IMR-90 (cell line): ENCODE results near the gene GREB1L. TPM values are rescaled to one million over a fixed set of nuclear protein-coding genes. Genes with fewer than 3 reads are reported as not detected.

ENCODE experiments used
- ATAC-seq: fragments of 200-7000 bp; cut with Tn5 transposase; 2 replicates; pipeline ENCODE4 v1.9.1; 2020; ENCODE audit warnings: low read depth, mild to moderate bottlenecking, moderate library complexity
- BruUV-seq: library from RNA; stranded (reverse); fragments of 400-500 nt; replicated peaks from 2 replicates; lab custom pipeline; 2021; lab: Mats Ljungman, UMichigan
- CTCF ChIA-PET: fragments of 300-600 bp; formaldehyde crosslinking; extraction: SDS; loops from one replicate; lab custom pipeline; 2021; ENCODE audit warnings: antibody characterized with exemption; lab: Yijun Ruan, JAX
- POLR2A ChIA-PET: fragments of 300-600 bp; sonication (Branson Sonifier 250); formaldehyde crosslinking; loops from one replicate; lab custom pipeline; 2022; ENCODE audit warnings: antibody characterized with exemption; ENCODE audit not compliant: unreplicated experiment; lab: Charles Lee
- DNase-seq: peaks from one replicate; pipeline ENCODE4 v3.0.0; 2013
- H2AFZ ChIP-seq: replicated peaks from 2 replicates; pipeline ENCODE3; 2013; ENCODE audit warnings: low read length, mild to moderate bottlenecking; ENCODE audit not compliant: poor library complexity
- H2AK5ac ChIP-seq: 2 replicates; pipeline ENCODE4 v1.6.1; 2013; ENCODE audit warnings: low read depth, low read length, inconsistent platforms
- H2AK9ac ChIP-seq: replicated peaks from 2 replicates; pipeline ENCODE3; 2013; ENCODE audit warnings: mild to moderate bottlenecking, low read depth, low read length, moderate library complexity; ENCODE audit not compliant: poor library complexity
- H2BK120ac ChIP-seq: 2 replicates; pipeline ENCODE4 v1.6.1; 2013; ENCODE audit warnings: low read depth, low read length, inconsistent platforms
- H2BK15ac ChIP-seq: 3 replicates; pipeline ENCODE4 v1.6.1; 2013; ENCODE audit warnings: low read depth, low read length, inconsistent platforms
- H2BK20ac ChIP-seq: 2 replicates; pipeline ENCODE4 v1.6.1; 2013; ENCODE audit warnings: low read depth, mild to moderate bottlenecking, inconsistent platforms, low read length, moderate library complexity
- H2BK5ac ChIP-seq: 2 replicates; pipeline ENCODE4 v1.6.1; 2013; ENCODE audit warnings: mild to moderate bottlenecking, low read depth, low read length, inconsistent platforms; ENCODE audit not compliant: poor library complexity, severe bottlenecking
- H3K14ac ChIP-seq: replicated peaks from 2 replicates; pipeline ENCODE4 v1.6.1; 2013; ENCODE audit warnings: low read depth, low read length, inconsistent platforms
- H3K18ac ChIP-seq: 2 replicates; pipeline ENCODE4 v1.6.1; 2013; ENCODE audit warnings: low read depth, low read length, control low read depth
- H3K23ac ChIP-seq: 2 replicates; pipeline ENCODE4 v1.6.1; 2013; ENCODE audit warnings: low read depth, low read length, inconsistent platforms
- H3K27ac ChIP-seq: 2 replicates; pipeline ENCODE4 v1.5.1; 2013; ENCODE audit warnings: mild to moderate bottlenecking, control low read depth, low read length; ENCODE audit not compliant: insufficient read depth
- H3K27me3 ChIP-seq: 2 replicates; pipeline ENCODE4 v1.6.1; 2013; ENCODE audit warnings: low read length; ENCODE audit not compliant: control insufficient read depth, insufficient read depth
- H3K36me3 ChIP-seq: 2 replicates; pipeline ENCODE4 v1.6.1; 2013; ENCODE audit warnings: low read length, mixed read lengths; ENCODE audit not compliant: control insufficient read depth, insufficient read depth
- H3K4ac ChIP-seq: 2 replicates; pipeline ENCODE4 v1.6.1; 2013; ENCODE audit warnings: low read depth, low read length, inconsistent platforms
- H3K4me1 ChIP-seq: 2 replicates; pipeline ENCODE4 v1.6.1; 2013; ENCODE audit warnings: low read length, mixed read lengths; ENCODE audit not compliant: control insufficient read depth, insufficient read depth
- H3K4me2 ChIP-seq: 2 replicates; pipeline ENCODE4 v1.6.1; 2013; ENCODE audit warnings: low read depth, mild to moderate bottlenecking, control low read depth, low read length, moderate library complexity
- H3K4me3 ChIP-seq: 2 replicates; pipeline ENCODE4 v1.5.1; 2013; ENCODE audit warnings: low read depth, mild to moderate bottlenecking, control low read depth, low read length, moderate library complexity; ENCODE audit not compliant: insufficient read depth
- H3K56ac ChIP-seq: 2 replicates; pipeline ENCODE4 v1.6.1; 2013; ENCODE audit warnings: low read length, inconsistent platforms; ENCODE audit not compliant: insufficient read depth; ENCODE audit errors: extremely low read depth
- H3K79me1 ChIP-seq, 2 experiments: 2 replicates each; pipeline ENCODE4 v1.6.1; 2013; ENCODE audit warnings: low read length in 2 of 2, inconsistent platforms in 1 of 2, low read depth in 1 of 2
- H3K9ac ChIP-seq: 2 replicates; pipeline ENCODE4 v1.6.1; 2013; ENCODE audit warnings: low read depth, low read length, control low read depth
- H3K9me1 ChIP-seq: 2 replicates; pipeline ENCODE4 v1.6.1; 2013; ENCODE audit warnings: low read length, inconsistent platforms; ENCODE audit not compliant: insufficient read depth
- H3K9me3 ChIP-seq: 2 replicates; pipeline ENCODE4 v1.6.1; 2013; ENCODE audit warnings: low read length; ENCODE audit not compliant: control insufficient read depth, insufficient read depth
- H4K20me1 ChIP-seq: 2 replicates; pipeline ENCODE4 v1.6.1; 2013; ENCODE audit warnings: low read length, inconsistent platforms; ENCODE audit not compliant: insufficient read depth
- H4K5ac ChIP-seq: 2 replicates; pipeline ENCODE4 v1.6.1; 2013; ENCODE audit warnings: mild to moderate bottlenecking, low read depth, low read length, control low read depth
- H4K8ac ChIP-seq, 2 experiments: 2 replicates each; pipeline ENCODE4 v1.6.1; 2013; ENCODE audit warnings: low read depth in 2 of 2, low read length in 2 of 2, control low read depth in 1 of 2, inconsistent platforms in 1 of 2
- H4K91ac ChIP-seq: 2 replicates; pipeline ENCODE4 v1.6.1; 2013; ENCODE audit warnings: low read depth, low read length, inconsistent platforms; ENCODE audit not compliant: insufficient read depth
- CEBPB ChIP-seq: IDR thresholded peaks from 2 replicates; pipeline ENCODE4 v1.6.1; 2012; ENCODE audit warnings: low read depth, low read length, improper control_type of control experiment
- WGBS, 2 experiments: methylation state at CpG; one replicate each; pipeline versions ENCODE4 v1.1.5 to v1.1.7; 2013; ENCODE audit warnings: missing lambda C conversion rate in 2 of 2; ENCODE audit not compliant: insufficient read length in 1 of 2; ENCODE audit errors: extremely low coverage in 2 of 2; 5-methylcytosine and 5-hydroxymethylcytosine counted together
- dilution Hi-C: fragments of 300-500 bp; cut with HindIII; formaldehyde crosslinking; loops from one replicate; pipeline ENCODE4 v1.14.3; 2018; ENCODE audit warnings: low sequenced_read_pairs; ENCODE audit not compliant: unreplicated experiment
- in situ Hi-C: fragments of 300-500 bp; cut with MboI; formaldehyde crosslinking; loops from 3 replicates; pipeline ENCODE4 v1.14.3; 2019; ENCODE audit warnings: low sequenced_read_pairs, inconsistent platforms, mixed read lengths
- intact Hi-C: fragments of 100-400 bp; cut with micrococcal nuclease; formaldehyde crosslinking; loops from 2 replicates; pipeline ENCODE4 v1.10.0; 2022
- polyA plus RNA-seq, 3 experiments: library from polyadenylated mRNA; depleted of rRNA; stranded (reverse); fragments of >200 nt; gene quantifications; 2 replicates each; pipeline ENCODE4 v1.2.3, GENCODE V29; 2012; ENCODE audit warnings: low replicate concordance in 1 of 3
- total RNA-seq: library from RNA; depleted of rRNA; stranded (reverse); fragments of >200 nt; gene quantifications from 2 replicates; pipeline ENCODE4 v1.2.3, GENCODE V29; 2012
- TF ChIP-seq, protein P1 (sequence below): conservative IDR thresholded peaks from 2 replicates; pipeline ENCODE4 v1.5.1; 2012; ENCODE audit warnings: mild to moderate bottlenecking, low read depth, low read length, improper control_type of control experiment

Gene GREB1L
- total and polyA plus RNA-seq, 2 of the 4 experiments (the other 2 are of a cell fraction): under 0.01 to 0.02 TPM

DNA sequence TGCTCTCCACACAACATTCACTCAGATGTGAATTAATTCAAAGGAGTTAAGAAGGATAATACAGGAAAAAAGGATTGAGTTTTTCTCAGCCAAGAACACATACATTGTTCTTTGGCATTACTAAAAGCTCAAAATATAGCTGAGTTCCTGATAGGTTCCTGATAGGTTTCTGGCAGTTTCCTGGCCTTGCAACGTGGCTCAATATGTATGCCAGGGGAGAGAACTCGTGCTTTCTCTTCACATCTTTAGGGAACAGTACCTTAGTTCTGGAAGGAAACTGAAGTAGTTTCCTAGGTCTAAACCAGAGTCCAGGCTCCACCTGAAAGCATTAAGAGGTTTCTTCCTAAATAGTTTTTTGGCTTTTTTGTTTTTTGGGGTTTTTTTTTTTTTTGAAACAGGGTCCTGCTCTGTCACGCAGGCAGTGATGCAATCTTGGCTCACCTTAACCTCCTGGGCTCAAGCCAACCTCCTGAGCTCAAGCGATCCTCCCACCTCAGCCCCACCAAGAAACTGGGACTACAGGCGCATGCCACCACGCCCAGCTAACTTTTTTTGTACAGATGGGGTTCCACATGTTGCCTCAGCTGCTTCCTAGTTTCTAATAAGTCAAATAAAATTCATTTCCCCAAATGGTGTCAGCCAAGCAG, 315.7 kb downstream of the GREB1L start:
- no peak overlapping the region for H2BK120ac ChIP-seq
- ChIA-PET CTCF (no interaction called here), POLR2A (no interaction called here)
- H3K27ac ChIP-seq: no peak overlapping the region
- H2AFZ ChIP-seq: no peak overlapping the region
- intact Hi-C loops (no loop called here), dilution Hi-C loops (no loop called here), in situ Hi-C loops (no loop called here)
- H3K9me3 ChIP-seq: no peaks in the 10 kb centered on the region
- H3K56ac ChIP-seq: no peak overlapping the region
- H2AK9ac ChIP-seq: no peak overlapping the region
- no peak overlapping the region for H3K14ac ChIP-seq
- no peak overlapping the region for H3K23ac ChIP-seq
- no peaks in the 10 kb centered on the region for H3K79me1 ChIP-seq
- ATAC-seq: no peak
- H2BK5ac ChIP-seq: no peak overlapping the region
- 95% methylated on average over 4 of the region's 6 CpGs; no CpG with 5 or more reads in 1 of the 2 experiments for WGBS, 2 experiments
- no peak for DNase-seq
- no peak overlapping the region for H4K5ac ChIP-seq
- no peaks in the 10 kb centered on the region for H3K4me1 ChIP-seq
- BruUV-seq: no TSS peak
- no peak overlapping the region for H2BK20ac ChIP-seq
- TF ChIP-seq CEBPB: 0 out of 2 replicates have a peak, but pooled peaks have one; percentile 7
- TF ChIP-seq, protein P1, sequence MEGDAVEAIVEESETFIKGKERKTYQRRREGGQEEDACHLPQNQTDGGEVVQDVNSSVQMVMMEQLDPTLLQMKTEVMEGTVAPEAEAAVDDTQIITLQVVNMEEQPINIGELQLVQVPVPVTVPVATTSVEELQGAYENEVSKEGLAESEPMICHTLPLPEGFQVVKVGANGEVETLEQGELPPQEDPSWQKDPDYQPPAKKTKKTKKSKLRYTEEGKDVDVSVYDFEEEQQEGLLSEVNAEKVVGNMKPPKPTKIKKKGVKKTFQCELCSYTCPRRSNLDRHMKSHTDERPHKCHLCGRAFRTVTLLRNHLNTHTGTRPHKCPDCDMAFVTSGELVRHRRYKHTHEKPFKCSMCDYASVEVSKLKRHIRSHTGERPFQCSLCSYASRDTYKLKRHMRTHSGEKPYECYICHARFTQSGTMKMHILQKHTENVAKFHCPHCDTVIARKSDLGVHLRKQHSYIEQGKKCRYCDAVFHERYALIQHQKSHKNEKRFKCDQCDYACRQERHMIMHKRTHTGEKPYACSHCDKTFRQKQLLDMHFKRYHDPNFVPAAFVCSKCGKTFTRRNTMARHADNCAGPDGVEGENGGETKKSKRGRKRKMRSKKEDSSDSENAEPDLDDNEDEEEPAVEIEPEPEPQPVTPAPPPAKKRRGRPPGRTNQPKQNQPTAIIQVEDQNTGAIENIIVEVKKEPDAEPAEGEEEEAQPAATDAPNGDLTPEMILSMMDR: no peak
- H3K4me2 ChIP-seq: no peak overlapping the region
- H4K20me1 ChIP-seq: no peaks in the 10 kb centered on the region
- H3K9ac ChIP-seq: no peak overlapping the region
- H3K27me3 ChIP-seq: no peaks in the 10 kb centered on the region
- peaks cover 21% of the 10 kb centered on the region for H3K36me3 ChIP-seq
- no peak overlapping the region for H3K18ac ChIP-seq
- H4K91ac ChIP-seq: no peak overlapping the region
- H3K9me1 ChIP-seq: no peaks in the 10 kb centered on the region
- H3K4me3 ChIP-seq: no peak overlapping the region
- no peak overlapping the region for H4K8ac ChIP-seq
- no peak overlapping the region for H2BK15ac ChIP-seq
- no peak overlapping the region for H2AK5ac ChIP-seq
- H3K4ac ChIP-seq: no peak overlapping the region
